T-helper 9 cell (primary cell): ENCODE measurements around the gene FHIT.

Source experiments
- DNase-seq: peaks from one replicate; pipeline ENCODE4 v3.0.0-alpha.2; 2020

The FHIT gene

DNA sequence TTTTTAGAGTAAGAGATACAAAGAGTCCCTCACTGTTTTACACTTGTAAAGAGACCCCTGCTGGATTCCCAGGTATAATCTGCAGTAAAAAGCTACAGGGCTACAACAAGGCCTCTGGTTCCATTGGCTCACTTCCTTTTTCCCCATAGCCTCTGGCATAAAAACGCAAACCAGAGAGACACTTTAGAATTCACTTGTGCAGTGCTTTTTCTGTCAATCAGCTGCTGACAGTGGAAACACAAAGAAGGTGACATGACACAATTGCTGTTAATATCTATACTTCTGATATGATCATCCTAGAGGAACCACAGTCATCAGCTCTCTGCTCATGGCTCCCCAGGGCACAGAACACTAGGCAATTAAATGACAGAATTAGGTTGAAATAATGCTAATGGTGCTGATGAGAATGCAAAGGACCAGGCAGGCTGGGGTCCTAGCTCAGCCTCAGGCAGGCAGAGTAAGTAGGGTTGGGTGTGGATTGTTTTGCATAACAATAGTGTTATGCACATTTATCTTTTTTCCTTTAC is 1533.5 kb downstream of the FHIT start:
- DNase-seq = no peak

DNA sequence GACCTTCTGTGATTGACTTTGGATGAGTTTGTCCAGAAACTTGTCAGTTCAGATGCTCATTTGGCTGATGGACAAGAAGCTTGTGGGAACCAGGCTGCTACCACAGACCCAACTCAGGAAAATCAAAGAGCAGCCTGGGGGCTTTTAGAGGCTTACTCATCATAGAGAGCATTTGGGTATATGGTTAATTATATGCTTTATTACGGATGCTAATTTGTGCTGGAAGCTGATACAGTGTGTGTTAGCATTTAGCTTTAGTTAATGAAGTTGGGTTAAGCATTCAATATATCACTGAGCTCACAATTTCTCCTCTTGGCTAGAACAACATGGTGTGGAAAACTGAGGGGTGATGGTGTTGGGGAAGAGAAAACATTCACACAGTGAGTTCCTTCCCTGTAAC is 1537.2 kb downstream of the FHIT start:
- no peak for DNase-seq

DNA sequence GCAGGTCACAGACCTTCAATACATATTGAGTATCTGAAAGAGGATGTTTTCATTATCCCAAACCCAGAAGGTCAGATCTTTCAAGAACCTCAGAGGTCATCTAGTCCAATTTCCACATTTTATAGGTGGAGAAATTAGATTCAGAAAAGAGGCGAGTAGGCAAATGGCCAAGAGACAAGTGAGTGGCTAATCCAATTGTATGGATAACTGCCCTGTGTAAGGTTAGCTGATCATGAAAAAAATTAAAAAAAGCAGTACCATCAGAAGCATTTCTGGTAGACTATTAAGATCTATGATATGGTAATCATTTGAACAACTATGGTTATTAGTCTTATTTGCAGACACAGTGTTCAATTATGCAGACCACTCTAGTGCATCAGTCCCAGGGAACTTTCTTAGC is 1540.7 kb downstream of the FHIT start:
- DNase-seq = no peak

DNA sequence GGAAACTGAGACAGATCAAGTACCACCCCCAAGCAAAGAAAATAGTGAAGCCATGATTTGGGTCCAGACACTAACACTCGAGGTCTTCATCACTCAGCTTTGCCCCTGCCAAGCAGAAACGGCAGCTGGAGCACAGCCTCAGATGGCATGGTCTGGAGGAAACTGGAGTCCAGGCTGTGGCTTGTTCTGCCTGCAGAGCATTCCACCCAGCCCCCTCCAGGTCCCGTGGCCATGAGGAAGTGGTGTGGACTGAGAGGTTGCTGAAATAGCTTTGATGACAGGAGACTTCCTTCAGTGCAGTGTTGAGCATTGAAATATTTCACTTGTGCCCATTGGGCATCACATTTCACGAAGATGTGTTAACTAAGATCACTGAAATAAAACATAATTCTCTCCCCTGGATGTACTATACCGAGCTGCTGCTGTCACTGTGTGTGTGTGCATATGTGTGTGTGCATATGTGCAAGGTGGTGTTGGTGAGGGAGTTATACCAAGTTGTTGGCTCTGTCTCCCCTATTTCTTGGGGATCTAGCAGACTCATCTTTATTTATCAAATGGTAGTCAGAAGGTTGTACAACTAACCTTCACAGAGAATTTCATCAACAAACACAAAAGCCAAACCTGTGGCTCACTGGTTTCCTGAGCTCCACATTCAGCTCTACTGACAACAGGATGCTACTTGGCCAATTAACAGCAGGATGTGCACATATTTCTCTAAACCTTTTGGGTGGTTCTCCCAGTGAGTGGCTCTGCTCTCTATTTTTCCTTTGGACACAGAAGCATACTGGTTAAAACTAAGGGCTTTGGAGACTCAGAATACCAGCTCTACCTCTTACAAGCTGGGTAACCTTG is 1541.3 kb downstream of the FHIT start:
- no peak for DNase-seq

DNA sequence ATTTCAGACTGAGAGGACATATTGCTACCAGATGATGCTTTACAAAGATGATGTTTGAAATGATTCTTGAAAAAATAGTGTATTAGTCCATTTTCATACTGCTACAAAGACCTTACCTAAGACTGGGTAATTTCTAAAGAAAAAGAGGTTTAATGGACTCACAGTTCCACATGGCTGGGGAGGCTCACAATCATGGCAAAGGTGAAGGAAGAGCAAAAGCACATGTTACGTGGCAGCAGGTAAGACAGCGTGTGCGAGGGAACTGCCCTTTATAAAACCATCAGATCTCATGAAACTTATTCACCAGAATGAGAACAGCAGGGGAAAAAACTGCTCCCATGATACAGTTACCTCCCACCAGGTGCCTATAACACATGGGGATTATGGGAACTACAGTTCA is 1543.0 kb downstream of the FHIT start:
- no peak for DNase-seq

DNA sequence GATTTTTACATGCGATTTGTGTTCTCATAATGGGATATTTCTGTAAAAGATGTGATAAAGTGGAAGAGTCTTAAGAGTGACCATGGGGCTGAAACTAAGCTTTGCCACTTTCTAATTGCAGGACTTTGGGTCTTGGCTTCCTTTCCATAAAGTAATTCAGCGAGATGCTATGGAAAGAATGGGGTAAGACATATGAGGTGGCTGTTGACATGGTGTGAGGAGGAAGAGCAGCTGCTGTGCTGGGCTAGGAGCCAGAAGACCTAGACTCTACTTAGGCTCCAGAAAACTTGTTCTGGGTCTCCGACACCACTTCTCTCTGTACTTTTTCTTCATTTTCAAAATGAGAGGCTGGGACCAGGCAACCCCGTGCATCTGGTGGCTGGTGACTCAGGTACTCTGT is 1547.0 kb downstream of the FHIT start:
- no peak for DNase-seq

DNA sequence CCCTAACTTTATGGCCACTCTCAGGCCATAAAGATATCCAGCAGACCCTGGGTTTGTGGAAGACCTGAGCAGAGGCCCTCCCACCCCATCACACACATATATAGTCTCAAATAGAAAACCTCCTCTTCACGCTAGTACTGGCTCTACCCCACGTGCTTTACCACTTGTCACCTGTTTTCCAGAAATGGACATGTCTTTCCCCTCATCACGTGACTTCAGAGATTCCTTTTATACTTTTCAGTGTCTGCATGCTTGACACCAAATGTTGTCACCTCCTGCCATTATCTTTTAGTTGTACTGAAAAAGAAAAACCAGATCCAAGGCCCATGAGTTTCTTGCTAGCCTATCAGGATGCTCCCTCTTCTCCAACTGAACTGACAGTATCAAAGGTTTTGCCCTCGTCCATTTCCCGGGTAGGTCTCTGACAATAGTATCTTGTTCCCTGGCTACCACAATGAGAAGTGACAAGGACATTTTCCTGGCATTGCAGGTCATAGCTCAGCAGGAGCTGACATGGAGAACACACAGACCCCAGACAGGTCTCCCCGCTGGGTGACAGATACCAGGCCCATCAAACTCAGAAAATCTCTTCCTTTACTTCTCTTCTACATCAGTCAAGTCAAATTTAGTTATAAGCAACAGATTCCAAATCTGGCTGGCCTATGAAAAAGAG is 1551.5 kb downstream of the FHIT start:
- no peak for DNase-seq
